GM21717 (cell line): Measurements from ENCODE around the gene MMP19.
"Not testable (repeated sequence)": the region's sequence is repeated elsewhere in the genome, so short reads cannot be mapped to it uniquely, and the experiment has no call there.

Experiments
- ATAC-seq: cut with Tn5 transposase; IDR thresholded peaks from one replicate; pipeline ENCODE4 v1.9.1; 2021; ENCODE audit warnings: mild to moderate bottlenecking, moderate library complexity; ENCODE audit not compliant: unreplicated experiment

Gene MMP19, protein sequence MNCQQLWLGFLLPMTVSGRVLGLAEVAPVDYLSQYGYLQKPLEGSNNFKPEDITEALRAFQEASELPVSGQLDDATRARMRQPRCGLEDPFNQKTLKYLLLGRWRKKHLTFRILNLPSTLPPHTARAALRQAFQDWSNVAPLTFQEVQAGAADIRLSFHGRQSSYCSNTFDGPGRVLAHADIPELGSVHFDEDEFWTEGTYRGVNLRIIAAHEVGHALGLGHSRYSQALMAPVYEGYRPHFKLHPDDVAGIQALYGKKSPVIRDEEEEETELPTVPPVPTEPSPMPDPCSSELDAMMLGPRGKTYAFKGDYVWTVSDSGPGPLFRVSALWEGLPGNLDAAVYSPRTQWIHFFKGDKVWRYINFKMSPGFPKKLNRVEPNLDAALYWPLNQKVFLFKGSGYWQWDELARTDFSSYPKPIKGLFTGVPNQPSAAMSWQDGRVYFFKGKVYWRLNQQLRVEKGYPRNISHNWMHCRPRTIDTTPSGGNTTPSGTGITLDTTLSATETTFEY

DNA sequence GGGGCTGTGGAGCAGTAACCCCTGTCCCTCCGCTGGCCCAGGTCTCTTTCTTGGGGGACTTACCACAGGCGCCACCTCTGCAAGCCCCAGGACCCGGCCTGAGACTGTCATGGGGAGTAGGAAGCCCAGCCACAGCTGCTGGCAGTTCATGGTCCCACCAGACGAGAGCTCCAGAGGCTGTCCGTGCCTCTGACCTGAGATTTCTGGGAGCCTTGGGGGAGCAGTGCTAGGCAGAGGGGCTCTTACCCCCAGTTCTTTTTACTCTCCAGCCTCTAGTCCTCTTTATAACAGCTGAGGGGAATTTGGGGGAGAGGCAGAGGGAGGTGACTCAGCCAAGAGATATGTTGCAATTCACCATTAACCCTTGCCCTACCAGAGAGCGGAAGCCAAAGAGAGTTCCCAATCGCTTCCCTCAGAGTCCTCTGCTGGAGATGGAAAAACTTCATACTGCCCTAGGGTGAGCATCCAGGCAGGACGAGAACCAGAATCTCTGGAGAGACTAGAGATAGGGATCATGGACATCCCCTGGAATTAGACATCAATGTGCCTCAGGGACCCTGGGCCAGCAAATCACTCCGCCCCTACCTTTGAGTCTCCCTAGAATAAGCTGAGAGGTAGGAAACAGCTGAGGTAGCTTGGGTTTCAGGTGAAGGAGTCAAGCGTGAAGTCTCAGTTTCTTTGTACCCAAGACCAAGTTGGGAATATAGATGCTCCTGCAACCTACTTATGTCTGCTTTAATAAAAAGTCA lies at the start of gene MMP19:
MMP19 (minus strand) TSS at position 256 of the 749 bp plus-strand sequence; CDS start at position 150, 106 bp downstream.
- no peak for ATAC-seq

- no peak for ATAC-seq
These were observed 48.6 kb upstream of the MMP19 start for GRCh38 chr12:55891310-55891709.

DNA sequence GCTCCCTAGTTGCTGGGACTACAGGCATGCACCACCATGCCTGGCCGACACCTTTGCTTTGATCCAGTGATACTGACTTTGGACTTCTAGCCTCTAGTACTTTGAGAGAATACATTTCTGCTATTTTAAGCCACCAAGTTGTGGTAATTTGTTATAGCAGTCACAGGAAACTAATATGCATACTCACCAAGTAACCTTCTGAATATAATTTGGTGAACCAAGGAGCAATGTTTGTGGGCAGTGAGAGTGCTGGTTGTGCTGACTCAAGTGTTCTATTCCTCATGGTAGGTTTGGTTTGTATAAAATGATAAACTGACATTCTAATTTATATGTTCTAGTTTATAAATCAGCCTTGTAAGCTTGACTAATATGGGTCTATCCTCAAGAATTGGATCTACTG lies 42.4 kb upstream of the MMP19 start:
- ATAC-seq: no peak

DNA sequence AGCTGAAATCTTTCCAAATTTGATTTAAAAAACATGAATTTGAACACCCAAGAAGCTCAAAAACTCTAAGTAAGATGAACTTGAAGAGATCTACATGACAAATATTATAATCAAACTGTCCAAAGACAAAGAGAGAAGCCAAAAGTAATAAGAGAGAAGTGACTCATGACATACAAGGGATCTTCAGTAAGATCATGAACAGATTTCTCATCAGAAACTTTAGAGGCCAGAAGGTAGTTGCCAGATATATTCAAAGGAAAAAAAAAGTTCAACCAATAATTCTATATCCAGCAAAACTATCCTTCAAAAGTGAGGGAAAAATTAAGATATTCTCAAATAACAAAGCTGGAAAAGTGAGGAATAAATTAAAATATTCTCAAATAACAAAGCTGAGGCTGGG lies 35.1 kb upstream of the MMP19 start:
- no peak for ATAC-seq

DNA sequence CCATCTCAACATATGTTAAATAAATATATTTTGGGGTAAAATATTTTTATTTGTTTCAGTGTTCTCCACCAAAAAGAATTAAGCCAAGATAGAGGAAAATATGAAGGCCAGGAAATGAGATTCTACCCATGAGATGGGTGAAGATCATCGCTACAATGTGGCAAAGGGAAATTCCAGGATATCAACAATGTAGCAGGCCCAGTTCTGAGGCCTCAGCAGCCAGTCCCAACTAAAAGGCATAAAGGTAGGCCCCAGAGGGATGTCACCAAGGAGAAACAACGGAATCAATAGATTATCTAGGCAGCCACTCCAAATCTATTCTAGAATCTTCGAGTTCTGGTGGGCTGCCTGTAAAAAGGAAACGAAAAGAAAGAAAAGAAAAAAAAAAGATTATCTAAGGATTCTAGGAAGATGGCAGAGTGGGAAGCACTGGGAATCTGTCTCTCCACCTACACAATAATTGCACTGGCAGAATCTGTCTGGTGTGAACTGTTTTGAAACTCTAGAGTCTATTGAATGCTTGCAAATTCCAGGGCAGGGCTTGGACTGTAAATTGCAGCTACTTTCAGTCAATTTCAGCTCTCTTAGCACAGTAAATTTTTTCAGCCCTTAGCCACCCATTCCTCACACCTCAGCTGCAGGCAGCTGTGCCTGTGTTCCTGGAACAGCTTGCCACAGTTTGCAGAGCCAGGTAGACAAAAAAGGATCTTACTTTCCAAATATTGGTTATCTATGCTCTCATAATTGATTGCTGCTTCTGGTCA lies 33.1 kb upstream of the MMP19 start:
- ATAC-seq: no peak

DNA sequence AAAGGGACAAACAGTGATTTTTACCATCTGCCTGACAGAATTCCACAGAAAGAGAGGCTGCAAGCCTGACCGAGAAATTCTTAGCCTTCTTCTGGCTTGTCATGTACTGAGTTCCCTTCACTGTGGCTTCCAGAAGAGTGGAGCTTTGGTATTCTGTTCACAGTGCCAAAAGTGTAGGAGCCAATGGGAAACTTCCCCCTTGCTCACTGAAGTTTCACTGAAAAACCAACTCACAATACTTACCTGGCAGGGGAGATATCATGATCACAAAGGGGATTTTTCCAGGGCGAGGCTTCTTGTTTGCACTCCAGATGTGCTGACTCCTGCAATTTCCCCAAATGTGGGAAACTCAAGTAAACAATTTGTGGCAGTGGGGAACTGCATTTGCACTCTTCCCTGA lies 31.7 kb upstream of the MMP19 start:
- no peak for ATAC-seq

- ATAC-seq: not testable (repeated sequence)
These were observed 23.8 kb upstream of the MMP19 start for GRCh38 chr12:55866454-55867004.

DNA sequence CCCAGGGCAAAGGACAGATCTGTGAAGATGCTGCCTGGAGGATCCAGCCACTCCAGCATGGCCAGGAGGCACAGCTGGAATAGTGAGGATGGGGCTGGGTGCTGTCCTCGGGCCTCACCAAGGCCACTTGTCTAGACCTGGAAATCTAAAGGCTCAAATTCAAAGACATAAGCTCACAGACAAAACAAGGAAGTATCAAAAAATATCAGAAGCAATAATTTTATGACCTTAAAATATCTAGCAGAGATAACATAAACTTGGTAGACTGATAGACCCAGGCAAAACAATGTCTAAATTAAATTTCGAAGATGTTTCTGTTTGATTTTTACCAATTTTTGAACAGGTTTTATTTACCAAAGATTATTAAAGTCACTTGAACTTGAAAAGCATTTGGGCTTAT lies 22.6 kb upstream of the MMP19 start:
- ATAC-seq: no peak

- not testable (repeated sequence) for ATAC-seq
These were observed 20.2 kb upstream of the MMP19 start for GRCh38 chr12:55862931-55863330.

DNA sequence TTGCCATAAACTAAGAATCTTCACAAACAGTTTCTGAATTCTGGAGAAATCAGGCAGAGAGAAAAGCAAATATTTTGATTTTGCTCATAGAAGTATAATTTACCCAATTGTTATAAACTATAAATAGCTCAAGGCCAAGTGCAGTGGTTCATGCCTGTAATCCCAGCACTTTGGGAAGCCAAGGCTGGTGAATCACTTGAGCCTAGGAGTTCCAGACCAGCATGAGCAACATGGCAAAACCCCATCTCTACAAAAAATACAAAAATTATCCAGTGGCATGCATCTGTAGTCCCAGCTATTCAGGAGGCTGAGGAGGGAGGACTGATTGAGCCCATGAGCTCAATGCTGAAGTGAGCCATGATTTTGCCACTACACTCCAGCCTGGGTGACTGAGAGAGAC lies 19.6 kb upstream of the MMP19 start:
- no peak for ATAC-seq

DNA sequence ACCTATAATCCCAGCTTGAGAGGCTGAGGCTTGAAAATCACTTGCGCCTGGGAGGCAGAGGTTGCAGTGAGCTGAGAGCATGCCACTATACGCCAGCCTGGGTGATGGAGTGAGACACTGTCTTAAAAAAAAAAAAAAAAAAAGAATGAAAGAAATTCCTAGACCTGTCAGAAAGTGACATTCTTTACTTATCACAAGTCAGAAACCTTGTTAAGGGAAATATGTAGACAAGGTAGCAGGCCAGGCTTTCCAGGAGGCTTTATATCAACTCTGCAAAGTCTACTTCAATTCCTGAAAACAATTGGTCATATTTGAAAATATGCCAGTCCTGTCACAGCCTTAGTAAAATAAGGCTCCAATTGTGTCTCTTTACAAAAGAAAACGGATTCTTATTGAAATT lies 19.1 kb upstream of the MMP19 start:
- ATAC-seq: no peak

GRCh38 chr12:55861396-55861795 lies 18.7 kb upstream of the MMP19 start:
- no peak for ATAC-seq

- ATAC-seq: no peak
These were observed 10.0 kb upstream of the MMP19 start for GRCh38 chr12:55852740-55853139.

GRCh38 chr12:55850893-55851292 lies 8.2 kb upstream of the MMP19 start:
- no peak for ATAC-seq

DNA sequence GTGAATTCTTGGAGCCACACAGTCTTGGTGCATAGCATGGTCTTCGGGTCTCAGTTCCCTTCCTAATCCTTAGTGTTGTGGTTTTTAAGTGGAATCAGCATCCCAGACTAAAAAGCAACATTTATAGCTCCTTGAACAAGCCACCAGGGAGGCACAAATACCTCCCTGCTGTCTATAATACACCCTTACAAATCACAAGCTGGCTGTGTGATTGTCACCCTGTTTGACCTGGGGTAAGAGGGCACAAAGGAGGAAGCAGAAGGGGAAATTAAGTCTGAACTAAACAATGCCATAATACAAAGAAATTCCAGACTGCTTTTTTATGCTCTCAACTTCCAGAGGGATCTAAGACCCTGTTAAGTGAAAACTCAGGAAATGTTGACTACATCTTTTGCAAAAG lies 7.7 kb upstream of the MMP19 start:
- ATAC-seq: no peak

DNA sequence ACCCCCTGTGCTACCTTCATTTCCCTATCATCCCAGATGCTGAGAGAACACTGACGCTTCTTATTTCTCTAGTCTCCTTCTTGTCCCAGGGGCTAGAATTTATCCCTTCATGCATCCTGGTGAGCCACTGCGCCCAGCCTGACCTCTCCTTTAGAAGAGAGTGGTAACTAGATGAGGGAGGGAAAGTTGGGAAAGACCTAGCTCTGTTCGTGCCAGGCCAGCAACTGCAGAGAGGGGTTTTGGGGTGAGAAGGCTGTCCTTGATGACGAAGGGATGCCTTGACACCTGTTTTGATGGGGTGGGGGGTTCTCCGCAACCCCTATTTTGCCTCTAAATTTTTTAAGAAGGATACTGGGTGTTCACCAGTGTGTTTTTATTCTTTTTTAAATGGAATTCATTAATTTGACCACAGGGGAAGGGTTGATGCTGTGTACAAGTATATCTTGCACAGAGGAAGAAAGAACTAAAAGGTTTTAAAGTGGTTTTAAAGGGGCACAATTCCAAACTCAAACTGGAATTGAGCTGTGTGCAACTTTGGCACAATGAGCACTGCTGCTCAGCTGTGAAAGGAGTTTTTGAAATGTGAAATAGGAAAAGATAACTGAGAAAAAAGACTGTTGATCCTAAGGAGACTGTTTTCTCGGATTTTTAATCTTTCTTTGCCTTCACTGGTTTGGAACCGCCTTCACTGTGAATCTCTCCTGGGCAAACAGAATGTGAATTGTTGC lies 7.0 kb upstream of the MMP19 start:
- no peak for ATAC-seq

- ATAC-seq: no peak
These were observed 5.0 kb upstream of the MMP19 start for GRCh38 chr12:55847603-55848291.

DNA sequence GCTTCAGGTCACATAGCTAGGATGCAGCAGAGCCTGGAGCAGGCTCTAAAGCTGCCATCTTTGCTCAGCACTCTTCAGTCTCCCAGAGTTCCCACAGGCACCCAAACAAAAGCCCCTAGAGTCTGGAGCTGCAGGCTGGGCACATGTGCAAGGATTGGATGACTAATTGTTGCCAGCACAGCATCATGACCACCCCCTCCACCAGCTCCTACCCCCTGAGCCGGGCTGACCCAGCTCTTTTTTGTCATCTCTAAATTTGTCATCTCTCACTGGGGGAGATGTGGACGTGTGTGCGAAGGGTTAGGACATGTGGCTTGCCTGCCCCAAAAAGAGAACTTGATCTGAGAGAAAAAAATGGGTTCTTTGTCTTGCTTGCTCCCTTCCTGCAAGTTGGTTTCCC lies 4.3 kb upstream of the MMP19 start:
- ATAC-seq: no peak

GRCh38 chr12:55845785-55846496 lies 3.2 kb upstream of the MMP19 start:
- no peak for ATAC-seq
